Stimulated activated CD4-positive, alpha-beta T cell treated with anti-CD3 and anti-CD28 coated beads, Interleukin-1b, Interleukin-23, amount 100 ng/mL, for 1 hour (primary cell): ENCODE data around the gene ST3GAL3.

Experiments used
- DNase-seq, 2 donors: peaks; one replicate each; pipeline ENCODE4 v3.0.0-alpha.2; 2020; ENCODE audit warnings: low read depth in 2 of 2

The ST3GAL3 gene

GRCh38 chr1:43850591-43851233, 143.4 kb downstream of the ST3GAL3 start:
- DNase-seq = no peak

GRCh38 chr1:43851561-43852338, 144.4 kb downstream of the ST3GAL3 start:
- no peak for DNase-seq

GRCh38 chr1:43853161-43853921, 146.0 kb downstream of the ST3GAL3 start:
- no peak for DNase-seq

GRCh38 chr1:43854473-43854872, 147.1 kb downstream of the ST3GAL3 start:
- DNase-seq = no peak

GRCh38 chr1:43856188-43856587, 148.9 kb downstream of the ST3GAL3 start:
- no peak for DNase-seq

- DNase-seq = no peak
These were observed 149.8 kb downstream of the ST3GAL3 start for GRCh38 chr1:43857163-43857562.

- no peak for DNase-seq
These were observed 151.0 kb downstream of the ST3GAL3 start for GRCh38 chr1:43858324-43858723.

GRCh38 chr1:43861337-43861736, 154.0 kb downstream of the ST3GAL3 start:
- DNase-seq = no peak

- DNase-seq = no peak
These were observed 154.8 kb downstream of the ST3GAL3 start for GRCh38 chr1:43861988-43862735.

- no peak for DNase-seq
These were observed 157.0 kb downstream of the ST3GAL3 start for GRCh38 chr1:43864111-43865045.

- no peak for DNase-seq
These were observed 158.9 kb downstream of the ST3GAL3 start for GRCh38 chr1:43866201-43866600.

- DNase-seq = no peak
These were observed 160.8 kb downstream of the ST3GAL3 start for GRCh38 chr1:43867976-43868740.

- no peak for DNase-seq
These were observed 161.4 kb downstream of the ST3GAL3 start for GRCh38 chr1:43868741-43869067.

GRCh38 chr1:43870306-43870705, 163.0 kb downstream of the ST3GAL3 start:
- DNase-seq = no peak

GRCh38 chr1:43871181-43871910, 164.0 kb downstream of the ST3GAL3 start:
- DNase-seq = no peak

GRCh38 chr1:43872280-43872679, 164.9 kb downstream of the ST3GAL3 start:
- no peak for DNase-seq

GRCh38 chr1:43873851-43874250, 166.5 kb downstream of the ST3GAL3 start:
- DNase-seq = no peak

- DNase-seq = no peak
These were observed 167.4 kb downstream of the ST3GAL3 start for GRCh38 chr1:43874716-43875115.

GRCh38 chr1:43875331-43875730, 168.0 kb downstream of the ST3GAL3 start:
- no peak for DNase-seq

GRCh38 chr1:43877101-43877500, 169.8 kb downstream of the ST3GAL3 start:
- DNase-seq = no peak
